SW480 (cell line): ENCODE measurements around the gene SART3.

ENCODE experiments used
- DNase-seq: peaks from one replicate; pipeline ENCODE4 v3.0.0-alpha.2; 2016; ENCODE audit warnings: low spot score

Gene SART3

GRCh38 chr12:108560752-108561719 is at the start of gene SART3:
Gene SART3, minus strand, starts transcription at chr12:108561173. Its CDS starts 19 bp downstream, at chr12:108561154.
- DNase-seq, result peak; percentile 92

GRCh38 chr12:108610336-108610815 is 49.4 kb upstream of the SART3 start:
- no peak for DNase-seq

- no peak for DNase-seq
These were observed 48.8 kb upstream of the SART3 start for GRCh38 chr12:108609537-108610335.

- no peak for DNase-seq
These were observed 47.6 kb upstream of the SART3 start for GRCh38 chr12:108608616-108609015.

GRCh38 chr12:108607981-108608600 is 47.1 kb upstream of the SART3 start:
- DNase-seq, result no peak

- no peak for DNase-seq
These were observed 45.5 kb upstream of the SART3 start for GRCh38 chr12:108606492-108606891.

GRCh38 chr12:108605690-108606406 is 44.9 kb upstream of the SART3 start:
- DNase-seq, result no peak

- no peak for DNase-seq
These were observed 44.2 kb upstream of the SART3 start for GRCh38 chr12:108605000-108605689.

- DNase-seq, result no peak
These were observed 43.4 kb upstream of the SART3 start for GRCh38 chr12:108604208-108604941.

GRCh38 chr12:108603743-108604142 is 42.8 kb upstream of the SART3 start:
- no peak for DNase-seq

GRCh38 chr12:108602976-108603704 is 42.2 kb upstream of the SART3 start:
- DNase-seq, result no peak

- DNase-seq, result no peak
These were observed 41.3 kb upstream of the SART3 start for GRCh38 chr12:108602209-108602705.

- no peak for DNase-seq
These were observed 39.7 kb upstream of the SART3 start for GRCh38 chr12:108600702-108601007.

- no peak for DNase-seq
These were observed 39.2 kb upstream of the SART3 start for GRCh38 chr12:108599948-108600701.

GRCh38 chr12:108599541-108599940 is 38.6 kb upstream of the SART3 start:
- no peak for DNase-seq

- no peak for DNase-seq
These were observed 37.7 kb upstream of the SART3 start for GRCh38 chr12:108598553-108599250.

GRCh38 chr12:108597559-108598471 is 36.8 kb upstream of the SART3 start, which contains the start of gene TMEM119:
Gene TMEM119, minus strand, starts transcription at chr12:108598084. Its CDS starts 5,701 bp downstream, at chr12:108592383.
- no peak for DNase-seq
